ENCODE data around the gene PYGO2. TPM values are rescaled to one million over a fixed set of nuclear protein-coding genes. Genes with fewer than 3 reads are reported as not detected.
"Not testable (repeated sequence)": the region's sequence is repeated elsewhere in the genome, so short reads cannot be mapped to it uniquely, and the experiment has no call there.

Gene PYGO2
- total RNA-seq, 1 donor from 2014 or later: 48.7 TPM

DNA sequence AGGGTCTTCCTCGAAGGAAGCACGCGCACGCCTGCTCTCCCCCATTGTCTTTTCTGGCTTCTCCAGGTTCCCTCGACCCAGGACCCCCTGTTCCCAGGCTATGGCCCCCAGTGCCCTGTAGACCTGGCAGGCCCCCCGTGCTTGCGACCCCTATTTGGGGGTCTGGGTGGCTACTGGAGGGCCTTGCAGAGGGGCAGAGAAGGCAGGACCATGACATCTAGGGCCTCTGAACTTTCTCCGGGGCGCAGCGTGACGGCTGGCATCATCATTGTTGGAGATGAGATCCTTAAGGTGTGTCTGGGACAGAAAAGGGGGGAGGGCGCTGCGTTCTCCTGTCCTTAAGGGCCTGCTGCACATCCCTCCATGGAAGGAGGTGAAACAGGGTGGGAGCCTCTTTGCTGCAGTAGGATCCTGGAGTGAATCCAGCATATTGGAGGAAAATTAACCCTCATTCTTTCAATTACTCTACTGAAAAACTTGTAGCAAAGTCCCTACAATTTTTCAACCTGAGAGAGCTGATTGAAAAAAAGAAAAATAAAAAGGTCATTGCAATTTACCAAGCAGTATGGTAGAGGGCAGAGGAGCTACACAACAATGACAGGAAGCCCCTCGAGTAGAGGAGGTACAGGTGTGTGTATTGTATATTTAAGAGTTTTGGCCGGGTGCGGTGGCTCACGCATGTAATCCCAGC, 22.3 kb upstream of the PYGO2 start:
- intact Hi-C loops (cut with DNase I): loop anchor here (1.0 to 2.0 kb wide), 4 partner anchors 9 to 28 kb away; partner anchors contain the start of genes PBXIP1 and PYGO2
- Histone ChIP-seq H3K9me3 (no peaks in the 10 kb centered on the region), H3K36me3 (peaks cover 14% of the 10 kb centered on the region in 2 donors), H3K4me3 (peak overlapping the region; percentile 58 to 84), H3K27ac (peak overlapping the region; percentile 56 to 59), H3K4me1 (peaks cover 7 to 10% of the 10 kb centered on the region in 2 donors), H3K27me3 (no peaks in the 10 kb centered on the region)
- no peak for TF ChIP-seq CTCF (IDR thresholded peaks at IDR 0.05)
- DNase-seq (ENCODE audit: low spot score in 2 of 2): no peak

GRCh38 chr1:154982897-154983648, 21.5 kb upstream of the PYGO2 start, which contains the start of gene FLAD1:
Gene FLAD1 (plus strand): TSS chr1:154983344. CDS start chr1:154983695, 351 bp downstream.
- Histone ChIP-seq H3K27me3 (no peaks in the 10 kb centered on the region), H3K9me3 (no peaks in the 10 kb centered on the region), H3K36me3 (peaks cover 10 to 11% of the 10 kb centered on the region in 2 donors), H3K4me3 (peak within 1 kb of the TSS; percentile 58 to 84), H3K4me1 (peaks cover 7 to 10% of the 10 kb centered on the region in 2 donors), H3K27ac (peak within 1 kb of the TSS; percentile 56 to 59)
- no peak for TF ChIP-seq CTCF (IDR thresholded peaks at IDR 0.05)
- intact Hi-C loops (cut with DNase I): loop anchor here (1.0 to 2.0 kb wide), 4 partner anchors 8 to 27 kb away; partner anchors contain the start of genes PBXIP1 and PYGO2
- DNase-seq (ENCODE audit: low spot score in 2 of 2): peak; percentile 97 to 99

GRCh38 chr1:154982341-154982740, 20.8 kb upstream of the PYGO2 start:
- DNase-seq (ENCODE audit: low spot score in 2 of 2): no peak

DNA sequence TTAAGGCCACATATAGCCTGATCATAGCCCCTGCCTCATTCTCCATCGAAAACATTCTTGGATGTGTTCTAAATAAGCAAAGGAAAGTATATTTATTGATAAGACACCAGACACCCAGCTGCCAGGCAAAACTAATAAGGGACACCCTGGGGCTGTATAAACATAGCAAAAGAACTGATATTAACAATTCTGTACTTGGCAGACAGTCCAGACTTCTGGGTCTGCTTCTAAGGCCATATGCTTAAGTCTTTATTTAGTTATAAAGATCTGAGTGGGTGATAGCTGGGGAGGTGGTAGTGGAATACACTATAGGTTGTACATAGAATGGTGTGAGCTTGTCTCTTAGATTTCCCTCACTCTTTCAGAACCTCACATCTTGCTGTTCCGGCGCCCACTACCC, 16.8 kb upstream of the PYGO2 start:
- intact Hi-C loops (cut with DNase I): no loop called here
- H3K4me1 ChIP-seq: peaks cover 2 to 5% of the 10 kb centered on the region in 2 donors
- no peaks in the 10 kb centered on the region for H3K27me3 ChIP-seq
- TF ChIP-seq CTCF (IDR thresholded peaks at IDR 0.05): no peak
- H3K36me3 ChIP-seq: peaks cover 5% of the 10 kb centered on the region in 2 donors
- no peak for DNase-seq (ENCODE audit: low spot score in 2 of 2)
- H3K27ac ChIP-seq: no peak overlapping the region
- no peak overlapping the region for H3K4me3 ChIP-seq
- no peaks in the 10 kb centered on the region for H3K9me3 ChIP-seq

More at GRCh38 chr1:154982341-154982740, 20.8 kb upstream of the PYGO2 start:
- intact Hi-C loops (cut with DNase I): loop anchor here (2.0 kb wide), 1 partner anchor 22 kb away; the partner anchor contains the start of gene PYGO2
- no peaks in the 10 kb centered on the region for H3K27me3 ChIP-seq
- H3K36me3 ChIP-seq: peaks cover 5% of the 10 kb centered on the region in 2 donors
- peaks cover 7 to 10% of the 10 kb centered on the region in 2 donors for H3K4me1 ChIP-seq
- peak overlapping the region in 1 of 2 donors; percentile 84 for H3K4me3 ChIP-seq
- no peak for TF ChIP-seq CTCF (IDR thresholded peaks at IDR 0.05)
- no peaks in the 10 kb centered on the region for H3K9me3 ChIP-seq
- H3K27ac ChIP-seq: no peak overlapping the region

DNA sequence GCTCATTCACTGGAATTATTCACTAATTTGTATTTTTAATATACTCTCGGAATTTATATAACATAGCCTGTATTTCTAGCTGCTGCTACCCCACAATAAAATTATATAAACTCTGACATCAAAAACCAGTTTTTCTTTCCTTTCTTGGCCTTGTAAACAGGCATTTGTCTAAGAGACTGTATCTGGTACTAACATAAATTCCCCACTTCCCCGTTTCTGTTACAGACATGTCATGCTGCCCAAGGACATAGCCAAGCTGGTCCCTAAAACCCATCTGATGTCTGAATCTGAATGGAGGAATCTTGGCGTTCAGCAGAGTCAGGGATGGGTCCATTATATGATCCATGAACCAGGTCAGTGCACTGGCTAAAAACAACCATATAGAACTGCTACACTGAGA, 16.2 kb upstream of the PYGO2 start:
- intact Hi-C loops (cut with DNase I); H3K27me3 ChIP-seq; H3K9me3 ChIP-seq; H3K4me1 ChIP-seq; H3K27ac ChIP-seq; H3K36me3 ChIP-seq; DNase-seq (ENCODE audit: low spot score in 2 of 2); H3K4me3 ChIP-seq: not testable (repeated sequence)

Data from ascending aorta (tissue), 2 donors.